Left kidney (tissue), 2 donors: Measurements from ENCODE around the gene CCR4. TPM values are rescaled to one million over a fixed set of nuclear protein-coding genes. Genes with fewer than 3 reads are reported as not detected.
"Not testable (repeated sequence)": the region's sequence is repeated elsewhere in the genome, so short reads cannot be mapped to it uniquely, and the experiment has no call there.

Experiments used
- DNase-seq: peaks from one replicate; pipeline ENCODE4 v3.0.0-alpha.2; 2013
- polyA plus RNA-seq: library from polyadenylated mRNA; unstranded; fragments of 120-200 nt; gene quantifications from one replicate; pipeline ENCODE4 v1.2.1, GENCODE V29; 2013; ENCODE audit not compliant: insufficient read length

Gene CCR4
- polyA plus RNA-seq, 1 donor: 0.18 TPM

DNA sequence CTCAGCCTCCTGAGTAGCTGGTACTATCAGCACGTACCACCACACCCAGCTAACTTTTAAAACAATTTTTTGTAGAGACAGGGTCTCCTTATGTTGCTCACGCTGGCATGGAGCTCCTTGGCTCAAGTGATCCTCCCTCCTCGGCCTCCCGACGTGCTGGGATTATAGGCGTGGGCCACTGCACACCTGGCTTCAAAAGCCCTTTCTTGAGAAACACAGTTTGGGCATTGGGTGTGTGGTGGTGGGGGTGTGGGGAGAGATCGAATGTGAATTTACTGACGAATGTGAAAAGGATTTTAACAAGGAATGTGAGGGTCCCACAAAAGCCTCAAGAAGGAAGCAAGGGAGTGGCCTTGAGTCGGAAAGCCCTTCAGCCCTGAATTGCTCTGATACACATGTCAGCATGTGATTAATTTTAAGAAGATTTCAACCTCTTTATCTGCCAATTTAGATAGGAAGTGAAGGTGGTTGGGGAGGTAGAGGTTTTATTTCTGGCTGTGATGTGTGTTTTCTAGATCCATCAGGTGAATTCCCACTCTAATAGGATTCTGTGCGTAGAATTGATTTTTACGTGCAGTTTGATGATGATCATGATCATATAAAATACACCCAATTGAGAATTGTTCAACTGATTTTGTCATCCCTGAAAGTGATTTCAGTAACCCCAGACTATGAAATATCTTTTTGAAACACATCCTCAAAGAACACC is 1.1 kb downstream of the CCR4 start:
- no peak for DNase-seq

- no peak for DNase-seq
Observed at GRCh38 chr3:32954506-32954905, 3.1 kb downstream of the CCR4 start.

GRCh38 chr3:32956750-32957570 is 5.5 kb downstream of the CCR4 start:
- no peak for DNase-seq

DNA sequence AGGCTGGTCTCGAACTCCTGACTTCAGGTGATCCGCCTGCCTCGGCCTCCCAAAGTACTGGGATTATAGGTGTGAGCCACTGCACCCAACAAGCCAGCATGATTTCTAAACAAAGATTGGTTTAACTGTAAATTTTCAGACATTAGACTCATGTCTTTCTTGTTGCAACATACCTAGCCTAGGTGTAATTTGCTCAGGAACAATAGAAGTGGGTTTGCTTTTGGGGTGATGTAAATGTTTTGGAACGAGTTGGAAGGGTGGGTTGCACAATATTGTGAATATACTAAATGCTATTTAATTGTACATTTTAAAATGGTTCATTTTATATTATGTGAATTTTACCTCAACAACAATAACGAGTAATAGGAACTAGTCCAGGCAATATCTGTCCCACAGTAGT is 7.1 kb downstream of the CCR4 start:
- no peak for DNase-seq

GRCh38 chr3:32959371-32959770 is 7.9 kb downstream of the CCR4 start:
- DNase-seq: no peak

- DNase-seq: no peak
Observed at GRCh38 chr3:32960404-32961170, 9.1 kb downstream of the CCR4 start.

DNA sequence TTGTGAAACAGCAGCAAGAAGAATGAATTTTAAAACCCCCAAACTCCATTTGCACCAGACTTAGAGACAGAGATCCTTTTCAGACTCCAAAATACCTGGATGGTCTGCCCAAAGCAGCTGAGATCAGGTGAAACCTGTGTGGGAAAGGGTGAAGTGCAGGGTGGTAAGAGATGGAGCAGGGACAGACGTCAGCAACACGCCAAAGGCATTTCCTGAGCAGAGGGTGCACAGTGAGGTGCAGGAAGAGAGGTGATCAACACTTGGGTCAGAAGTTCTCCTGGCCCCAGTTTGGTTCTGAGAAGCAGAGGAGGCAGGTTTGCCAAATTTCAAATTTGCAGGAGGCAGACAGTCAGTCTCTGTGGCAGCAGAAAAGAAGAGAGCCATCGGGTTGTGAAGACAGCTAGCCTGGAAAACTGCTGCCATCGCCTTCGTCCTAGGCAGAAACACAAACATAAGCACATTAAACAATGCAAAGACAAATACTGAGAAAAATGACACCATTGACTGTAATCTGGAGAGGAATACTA is 9.8 kb downstream of the CCR4 start:
- no peak for DNase-seq

DNA sequence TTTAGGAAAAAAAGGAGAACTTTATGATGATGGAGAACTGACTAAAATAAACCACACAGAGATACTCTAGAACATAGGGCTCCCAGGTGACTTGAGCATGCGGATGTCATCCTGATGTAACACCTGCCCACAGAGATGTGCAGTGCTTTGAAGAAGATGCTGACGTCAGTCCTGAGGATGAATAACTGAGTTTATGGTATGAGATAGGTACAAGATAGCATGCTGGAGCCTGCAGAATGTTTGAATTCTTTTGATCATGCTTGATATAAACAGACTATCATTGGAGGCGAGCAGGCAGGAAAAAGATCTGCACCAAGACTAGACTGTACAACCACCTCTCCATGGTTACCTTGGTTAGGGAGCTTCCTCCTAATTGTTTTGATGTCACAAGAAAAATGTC is 12.4 kb downstream of the CCR4 start:
- no peak for DNase-seq

DNA sequence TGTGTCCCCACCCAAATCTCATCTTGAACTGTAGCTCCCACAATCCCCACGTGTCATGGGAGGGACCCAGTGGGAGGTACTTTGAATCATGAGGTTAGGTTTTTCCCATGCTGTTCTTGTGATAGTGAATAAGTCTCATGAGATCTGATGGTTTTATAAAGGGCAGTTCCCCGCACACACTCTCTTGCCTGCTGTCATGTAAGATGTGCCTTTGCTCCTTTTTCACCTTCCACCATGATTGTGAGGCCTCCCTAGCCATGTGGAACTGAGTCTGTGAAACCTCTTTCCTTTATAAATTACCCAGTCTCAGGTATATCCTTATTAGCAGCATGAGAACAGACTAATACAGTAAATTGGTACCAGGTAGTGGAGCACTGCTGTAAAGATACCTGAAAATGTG is 13.3 kb downstream of the CCR4 start:
- DNase-seq: not testable (repeated sequence)

GRCh38 chr3:32965617-32966213 is 14.3 kb downstream of the CCR4 start:
- not testable (repeated sequence) for DNase-seq

DNA sequence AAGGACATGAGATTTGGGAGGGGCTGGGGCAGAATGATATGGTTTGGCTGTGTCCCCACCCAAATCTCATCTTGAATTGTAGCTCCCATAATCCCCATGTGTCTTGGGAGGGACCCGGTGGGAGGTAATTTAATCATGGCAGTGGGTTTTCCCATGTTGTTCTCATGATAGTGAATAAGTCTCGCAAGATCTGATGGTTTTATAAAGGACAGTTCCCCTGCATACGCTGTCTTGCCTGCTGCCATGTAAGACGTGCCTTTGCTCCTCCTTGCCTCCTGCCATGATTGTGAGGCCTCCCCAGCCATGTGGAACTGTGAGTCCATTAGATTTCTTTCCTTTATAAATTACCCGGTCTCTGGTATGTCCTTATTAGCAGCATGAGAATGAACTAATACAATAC is 15.2 kb downstream of the CCR4 start:
- DNase-seq: not testable (repeated sequence)

DNA sequence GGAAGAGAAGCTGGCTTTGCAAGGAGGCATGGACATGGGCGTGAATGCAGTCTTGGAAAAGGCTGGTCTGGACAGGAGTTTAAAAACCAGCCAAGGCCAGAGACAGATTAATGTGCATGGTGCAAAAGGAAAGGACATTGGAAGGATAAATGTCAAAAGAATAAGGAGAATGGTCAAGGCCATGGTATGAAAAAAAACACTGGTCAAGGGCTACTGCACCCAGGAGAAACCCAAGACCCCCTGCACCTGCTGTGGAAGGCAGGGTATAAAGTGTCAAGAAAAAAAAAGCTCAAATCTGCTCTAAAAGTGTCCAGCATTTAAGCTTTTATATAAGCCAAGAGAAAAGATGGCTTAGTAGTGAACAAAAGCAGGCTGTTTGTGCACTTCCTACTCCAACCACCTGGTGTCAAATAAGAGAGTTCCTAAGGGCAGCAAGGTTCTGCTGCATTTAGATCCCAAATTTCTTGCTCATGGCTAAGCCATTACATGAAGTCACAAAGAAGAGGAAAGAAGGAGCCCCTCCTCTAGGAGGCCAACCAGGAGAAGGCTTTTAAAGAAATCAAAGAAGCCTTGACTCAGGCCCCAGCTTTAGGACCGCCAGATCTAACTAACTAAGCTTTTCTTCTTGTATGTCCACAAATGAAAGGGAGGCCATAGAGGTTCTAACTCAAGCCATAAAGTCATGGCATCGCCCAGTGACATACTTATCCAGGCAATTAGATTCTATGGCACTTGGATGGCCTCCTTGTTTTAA is 16.9 kb downstream of the CCR4 start:
- DNase-seq: no peak

GRCh38 chr3:32968920-32969389 is 17.5 kb downstream of the CCR4 start:
- no peak for DNase-seq

DNA sequence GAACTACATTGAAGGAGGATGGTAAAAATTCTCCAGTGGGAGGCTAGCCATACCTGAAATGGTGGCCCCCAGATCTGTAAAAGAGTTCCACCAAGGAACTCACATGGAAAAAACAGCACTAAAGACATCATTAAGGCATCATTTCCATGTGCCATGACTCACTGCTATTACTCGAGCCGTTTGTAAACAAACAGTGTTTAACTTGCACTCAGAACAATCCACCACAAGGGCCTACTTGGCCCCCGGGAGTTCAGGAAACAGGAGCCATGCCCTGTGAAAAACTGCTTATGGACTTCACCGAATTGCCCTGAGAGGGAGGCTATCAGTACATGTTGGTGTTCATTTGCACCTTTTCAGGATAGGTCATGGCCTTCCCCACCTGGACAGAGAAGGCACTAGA is 18.2 kb downstream of the CCR4 start:
- DNase-seq: no peak

GRCh38 chr3:32971291-32971690 is 19.8 kb downstream of the CCR4 start:
- DNase-seq: not testable (repeated sequence)

GRCh38 chr3:32972482-32973146 is 21.2 kb downstream of the CCR4 start:
- DNase-seq: no peak

GRCh38 chr3:32973982-32974381 is 22.5 kb downstream of the CCR4 start:
- no peak for DNase-seq

GRCh38 chr3:32975891-32976595 is 24.6 kb downstream of the CCR4 start:
- no peak for DNase-seq

- DNase-seq: no peak
Observed at GRCh38 chr3:32977861-32978260, 26.4 kb downstream of the CCR4 start.

DNA sequence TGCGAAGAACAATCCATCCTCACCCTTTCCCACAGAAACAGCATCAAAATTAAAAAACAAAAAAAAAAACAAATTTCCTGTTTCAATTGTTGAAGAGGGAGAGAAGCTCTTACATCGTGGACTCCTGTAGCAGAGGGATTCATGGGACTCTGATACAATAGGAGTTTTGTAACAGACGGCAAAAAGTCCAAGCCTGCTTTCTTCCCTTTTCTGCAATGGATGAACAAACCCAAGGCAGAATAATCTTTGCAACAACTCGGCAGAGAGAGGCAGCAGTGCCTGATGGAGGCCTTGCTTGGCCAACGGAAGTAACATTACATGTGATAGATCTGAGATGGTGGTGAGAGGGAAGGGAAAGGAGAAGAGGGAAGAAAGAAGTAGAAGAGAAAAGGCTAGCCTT is 26.9 kb downstream of the CCR4 start:
- no peak for DNase-seq
